HG03342 (cell line): ENCODE data around the gene PHRF1.
"Not testable (repeated sequence)": the region's sequence is repeated elsewhere in the genome, so short reads cannot be mapped to it uniquely, and the experiment has no call there.

Source experiments
- ATAC-seq: cut with Tn5 transposase; IDR thresholded peaks from one replicate; pipeline ENCODE4 v1.9.1; 2021; ENCODE audit warnings: mild to moderate bottlenecking, moderate library complexity; ENCODE audit not compliant: unreplicated experiment

The PHRF1 gene

GRCh38 chr11:626475-627307, 50.4 kb downstream of the PHRF1 start, which contains the start of gene SCT:
SCT (minus strand) TSS chr11:627181; CDS start chr11:627143, 38 bp downstream.
- ATAC-seq, result no peak

- ATAC-seq, result no peak
Measured at GRCh38 chr11:627308-627576, 51.0 kb downstream of the PHRF1 start.

GRCh38 chr11:628056-628455, 51.8 kb downstream of the PHRF1 start:
- ATAC-seq, result no peak

GRCh38 chr11:629237-629583, 52.9 kb downstream of the PHRF1 start:
- ATAC-seq, result no peak

GRCh38 chr11:630871-631270, 54.6 kb downstream of the PHRF1 start:
- no peak for ATAC-seq

GRCh38 chr11:635945-636510, 59.8 kb downstream of the PHRF1 start:
- ATAC-seq, result no peak

GRCh38 chr11:636511-637332, 60.5 kb downstream of the PHRF1 start, which contains the start of gene DRD4:
DRD4 (plus strand) TSS chr11:637269; CDS start chr11:637305, 36 bp downstream.
- no peak for ATAC-seq

GRCh38 chr11:637333-637592, 61.0 kb downstream of the PHRF1 start:
- no peak for ATAC-seq

- ATAC-seq, result no peak
Measured at GRCh38 chr11:637593-638521, 61.6 kb downstream of the PHRF1 start.

GRCh38 chr11:638631-639331, 62.5 kb downstream of the PHRF1 start:
- ATAC-seq, result no peak

- no peak for ATAC-seq
Measured at GRCh38 chr11:639332-639955, 63.2 kb downstream of the PHRF1 start.

GRCh38 chr11:640021-640706, 63.9 kb downstream of the PHRF1 start:
- ATAC-seq, result no peak

- ATAC-seq, result no peak
Measured at GRCh38 chr11:641806-642370, 65.6 kb downstream of the PHRF1 start.

GRCh38 chr11:643366-643765, 67.1 kb downstream of the PHRF1 start:
- no peak for ATAC-seq

- no peak for ATAC-seq
Measured at GRCh38 chr11:643849-644738, 67.8 kb downstream of the PHRF1 start.

GRCh38 chr11:645536-645935, 69.3 kb downstream of the PHRF1 start:
- ATAC-seq, result no peak

GRCh38 chr11:646214-646613, 69.9 kb downstream of the PHRF1 start:
- ATAC-seq, result no peak

- not testable (repeated sequence) for ATAC-seq
Measured at GRCh38 chr11:647672-648158, 71.4 kb downstream of the PHRF1 start.
